Natural killer cell treated with Interleukin-12 subunit alpha and Interleukin-12 subunit beta and Interleukin-15 and Interleukin-18, amount 100 ng/mL, for 72 hours (primary cell): ENCODE data around the gene ABLIM1. TPM values are rescaled to one million over a fixed set of nuclear protein-coding genes. Genes with fewer than 3 reads are reported as not detected.

Source experiments
- ATAC-seq, 2 donors: fragments of 150-1000 bp; cut with Tn5 transposase in 1 of 2; sonication (Bioruptor Pico), chemical (Tn5 transposase) in 1 of 2; 2 replicates each; pipeline ENCODE4 v1.10.0; 2021
- DNase-seq: peaks from one replicate; pipeline ENCODE4 v3.0.0; 2022; ENCODE audit warnings: low spot score
- H3K27ac Mint-ChIP-seq, 2 donors: 1 replicate in 1 of 2; 2 replicates in 1 of 2; pipeline ENCODE4 v1.8.0; 2022; ENCODE audit warnings: mixed read lengths in 2 of 2, mild to moderate bottlenecking in 1 of 2, moderate library complexity in 1 of 2
- H3K27me3 Mint-ChIP-seq, 2 donors: 1 replicate in 1 of 2; 2 replicates in 1 of 2; pipeline ENCODE4 v1.8.0; 2022; ENCODE audit warnings: mixed read lengths in 2 of 2
- H3K36me3 Mint-ChIP-seq: one replicate; pipeline ENCODE4 v1.8.0; 2022; ENCODE audit warnings: mixed read lengths
- H3K4me1 Mint-ChIP-seq, 2 donors: 1 replicate in 1 of 2; 2 replicates in 1 of 2; pipeline ENCODE4 v1.8.0; 2022; ENCODE audit warnings: low read depth in 2 of 2, mixed read lengths in 2 of 2, mild to moderate bottlenecking in 1 of 2
- H3K4me3 Mint-ChIP-seq: one replicate; pipeline ENCODE4 v1.8.0; 2022; ENCODE audit warnings: mixed read lengths
- H3K9me3 Mint-ChIP-seq: 2 replicates; pipeline ENCODE4 v1.8.0; 2022; ENCODE audit warnings: mixed read lengths
- total RNA-seq, 2 donors: library from RNA; stranded (reverse); gene quantifications; one replicate each; pipeline ENCODE4 v1.2.3, GENCODE V29; 2022

ABLIM1 gene
- total RNA-seq, 2 donors from 2014 or later, result 7.9 to 11.0 TPM

GRCh38 chr10:114593816-114594468 lies 64.1 kb downstream of the ABLIM1 start:
- Mint-ChIP-seq H3K4me3 (no peak overlapping the region), H3K27ac (no peak overlapping the region), H3K9me3 (no peaks in the 10 kb centered on the region), H3K36me3 (no peaks in the 10 kb centered on the region), H3K4me1 (no peaks in the 10 kb centered on the region), H3K27me3 (peaks cover 21 to 31% of the 10 kb centered on the region in 2 donors)
- ATAC-seq (no peak), DNase-seq (no peak)

- peaks cover 21 to 31% of the 10 kb centered on the region in 2 donors for H3K27me3 Mint-ChIP-seq
- H3K36me3 Mint-ChIP-seq, result no peaks in the 10 kb centered on the region
- no peak for ATAC-seq
- no peaks in the 10 kb centered on the region for H3K4me1 Mint-ChIP-seq
- no peak overlapping the region for H3K27ac Mint-ChIP-seq
- no peak for DNase-seq
- no peak overlapping the region for H3K4me3 Mint-ChIP-seq
- no peaks in the 10 kb centered on the region for H3K9me3 Mint-ChIP-seq
These were observed 64.8 kb downstream of the ABLIM1 start for GRCh38 chr10:114593240-114593792.

DNA sequence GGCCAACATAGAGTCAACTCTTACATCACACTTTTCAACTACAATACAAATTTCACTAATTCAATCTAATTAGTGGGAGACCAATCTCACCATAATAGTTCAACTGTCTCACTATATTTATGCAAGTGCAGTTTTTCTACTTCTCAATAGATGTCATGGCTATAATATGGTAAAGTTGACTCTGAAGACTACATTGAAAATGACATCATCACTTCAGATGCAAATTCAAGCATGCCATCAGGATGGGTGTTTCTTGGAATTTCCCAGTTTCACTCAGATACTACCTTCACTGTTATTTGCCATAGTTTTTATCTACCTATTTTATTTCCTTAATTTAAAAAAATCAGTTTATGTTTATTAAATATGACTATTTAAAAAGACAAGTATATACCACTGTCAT lies 67.1 kb downstream of the ABLIM1 start:
- Mint-ChIP-seq H3K27me3 (peaks cover 10 to 18% of the 10 kb centered on the region in 2 donors), H3K36me3 (no peaks in the 10 kb centered on the region), H3K9me3 (no peaks in the 10 kb centered on the region), H3K4me3 (no peak overlapping the region), H3K27ac (no peak overlapping the region), H3K4me1 (no peaks in the 10 kb centered on the region)
- no peak for ATAC-seq
- no peak for DNase-seq

DNA sequence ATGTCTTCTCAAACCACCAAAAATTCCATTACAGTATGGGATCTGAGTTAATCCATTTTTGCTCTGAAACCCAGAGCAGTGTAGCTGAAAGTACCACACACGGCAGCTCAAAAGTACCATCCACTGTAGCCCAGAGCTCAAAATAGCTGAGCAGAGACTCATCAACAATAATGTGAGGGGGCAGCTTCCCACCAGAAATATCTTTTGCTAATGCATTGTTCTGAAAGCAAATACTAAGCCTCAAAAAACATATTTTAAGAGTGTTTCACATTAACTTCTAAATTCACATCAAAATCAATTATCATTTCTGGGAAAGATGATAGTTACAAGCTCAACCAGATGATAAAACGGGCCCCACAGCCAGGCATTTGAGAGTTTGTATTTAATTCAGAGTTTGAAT lies 73.7 kb downstream of the ABLIM1 start:
- H3K4me1 Mint-ChIP-seq, result no peaks in the 10 kb centered on the region
- no peak overlapping the region for H3K4me3 Mint-ChIP-seq
- DNase-seq, result no peak
- H3K36me3 Mint-ChIP-seq, result no peaks in the 10 kb centered on the region
- H3K27ac Mint-ChIP-seq, result no peak overlapping the region
- H3K27me3 Mint-ChIP-seq, result peaks cover 2 to 13% of the 10 kb centered on the region in 2 donors
- no peaks in the 10 kb centered on the region for H3K9me3 Mint-ChIP-seq
- ATAC-seq, result no peak

- no peaks in the 10 kb centered on the region for H3K4me1 Mint-ChIP-seq
- H3K27ac Mint-ChIP-seq, result no peak overlapping the region
- no peak overlapping the region for H3K4me3 Mint-ChIP-seq
- H3K36me3 Mint-ChIP-seq, result no peaks in the 10 kb centered on the region
- no peak for ATAC-seq
- peaks cover 2 to 13% of the 10 kb centered on the region in 2 donors for H3K27me3 Mint-ChIP-seq
- no peak for DNase-seq
- H3K9me3 Mint-ChIP-seq, result no peaks in the 10 kb centered on the region
These were observed 77.0 kb downstream of the ABLIM1 start for GRCh38 chr10:114581071-114581470.

GRCh38 chr10:114577133-114577532 lies 80.9 kb downstream of the ABLIM1 start:
- ATAC-seq, result no peak
- no peaks in the 10 kb centered on the region for H3K4me1 Mint-ChIP-seq
- H3K9me3 Mint-ChIP-seq, result no peaks in the 10 kb centered on the region
- H3K27me3 Mint-ChIP-seq, result peaks cover 2 to 5% of the 10 kb centered on the region in 2 donors
- no peak overlapping the region for H3K27ac Mint-ChIP-seq
- no peaks in the 10 kb centered on the region for H3K36me3 Mint-ChIP-seq
- H3K4me3 Mint-ChIP-seq, result no peak overlapping the region
- DNase-seq, result no peak

DNA sequence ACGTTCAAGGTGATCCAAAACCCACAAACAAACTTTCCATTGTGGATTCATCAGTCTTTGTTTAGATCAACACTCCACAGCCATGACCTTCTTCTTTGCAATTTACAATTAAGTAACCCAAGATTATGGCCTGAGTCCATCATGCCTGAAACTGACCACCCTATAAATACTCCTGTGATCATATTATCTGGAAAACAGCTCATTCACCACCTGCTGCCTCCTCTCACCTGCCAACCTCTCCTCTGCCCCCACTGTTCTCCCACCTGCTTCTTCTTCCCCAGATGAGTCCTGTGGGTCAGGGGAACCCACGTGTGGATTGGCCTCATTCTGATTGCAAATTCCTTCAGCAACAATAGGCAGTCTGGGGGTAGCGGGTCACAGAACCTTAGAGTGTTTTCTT lies 81.4 kb downstream of the ABLIM1 start:
- Mint-ChIP-seq H3K27ac (no peak overlapping the region), H3K36me3 (no peaks in the 10 kb centered on the region), H3K27me3 (peaks cover under 1 to 2% of the 10 kb centered on the region in 2 donors), H3K9me3 (no peaks in the 10 kb centered on the region), H3K4me1 (no peaks in the 10 kb centered on the region), H3K4me3 (no peak overlapping the region)
- DNase-seq, result no peak
- no peak for ATAC-seq

DNA sequence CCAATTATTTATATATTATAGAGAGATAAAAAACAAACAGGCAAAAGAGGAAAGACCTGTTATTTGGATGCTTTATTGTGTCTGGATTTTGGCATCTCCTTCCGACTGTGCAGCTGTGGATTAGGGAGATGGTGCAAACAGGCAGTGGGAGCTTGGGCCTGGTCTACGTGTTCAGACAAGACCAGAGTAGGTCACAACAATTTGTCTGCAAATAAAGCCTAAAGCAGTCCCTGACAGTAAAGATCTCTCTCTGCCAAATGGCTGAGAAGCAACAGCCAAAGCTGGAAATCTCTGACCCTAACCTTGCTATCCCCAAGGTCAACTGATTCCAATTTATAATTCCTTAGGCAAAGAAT lies 82.0 kb downstream of the ABLIM1 start:
- DNase-seq (no peak), ATAC-seq (no peak)
- Mint-ChIP-seq H3K4me1 (no peaks in the 10 kb centered on the region), H3K27me3 (peaks cover 0 to 2% of the 10 kb centered on the region in 2 donors), H3K4me3 (no peak overlapping the region), H3K27ac (no peak overlapping the region), H3K36me3 (no peaks in the 10 kb centered on the region), H3K9me3 (no peaks in the 10 kb centered on the region)

- H3K4me3 Mint-ChIP-seq, result no peak overlapping the region
- DNase-seq (no peak), ATAC-seq (no peak)
- no peak overlapping the region for H3K27ac Mint-ChIP-seq
- H3K27me3 Mint-ChIP-seq, result peaks cover 0 to 2% of the 10 kb centered on the region in 2 donors
- no peaks in the 10 kb centered on the region for H3K4me1 Mint-ChIP-seq
- H3K9me3 Mint-ChIP-seq, result no peaks in the 10 kb centered on the region
- H3K36me3 Mint-ChIP-seq, result no peaks in the 10 kb centered on the region
These were observed 82.5 kb downstream of the ABLIM1 start for GRCh38 chr10:114575417-114576131.

DNA sequence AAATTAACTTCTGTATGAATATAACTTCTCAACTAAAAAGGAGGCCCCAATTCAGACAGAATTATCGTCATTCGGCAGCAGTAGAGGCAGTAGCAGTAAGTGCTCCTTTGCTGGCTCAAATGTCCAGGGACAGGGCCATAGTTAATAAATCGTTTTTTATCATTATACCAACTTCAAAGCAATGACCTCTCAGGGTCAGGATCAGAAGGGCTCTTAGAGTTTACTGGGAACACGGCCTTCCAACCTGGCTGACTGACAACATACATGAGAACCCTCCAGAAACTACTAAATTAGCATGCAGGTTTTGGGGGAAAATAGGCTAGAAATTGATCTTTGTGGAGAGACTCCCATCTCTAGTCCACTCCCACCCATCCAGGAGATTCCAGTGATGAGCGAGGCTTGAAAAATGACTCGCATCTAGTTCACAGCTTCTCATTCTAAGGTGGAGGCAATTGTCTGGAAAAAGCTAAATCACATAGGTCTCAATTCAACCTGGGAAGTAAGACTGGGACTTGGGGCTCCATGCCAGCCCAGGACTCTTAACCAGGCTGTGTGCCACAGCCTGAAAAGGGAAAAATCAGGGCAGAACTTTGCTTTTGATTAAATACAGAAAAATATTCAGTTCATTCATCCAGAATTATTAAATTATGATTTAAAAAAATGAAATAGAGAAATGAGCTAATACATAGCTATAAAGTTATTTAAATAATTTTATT lies 84.6 kb downstream of the ABLIM1 start:
- no peak overlapping the region for H3K27ac Mint-ChIP-seq
- DNase-seq (no peak), ATAC-seq (no peak)
- H3K27me3 Mint-ChIP-seq, result no peaks in the 10 kb centered on the region
- H3K36me3 Mint-ChIP-seq, result no peaks in the 10 kb centered on the region
- no peak overlapping the region for H3K4me3 Mint-ChIP-seq
- H3K9me3 Mint-ChIP-seq, result no peaks in the 10 kb centered on the region
- no peaks in the 10 kb centered on the region for H3K4me1 Mint-ChIP-seq

GRCh38 chr10:114571316-114571999 lies 86.6 kb downstream of the ABLIM1 start:
- Mint-ChIP-seq H3K9me3 (no peaks in the 10 kb centered on the region), H3K4me3 (no peak overlapping the region), H3K4me1 (no peaks in the 10 kb centered on the region), H3K36me3 (no peaks in the 10 kb centered on the region), H3K27ac (no peak overlapping the region), H3K27me3 (no peaks in the 10 kb centered on the region)
- ATAC-seq (no peak), DNase-seq (no peak)

DNA sequence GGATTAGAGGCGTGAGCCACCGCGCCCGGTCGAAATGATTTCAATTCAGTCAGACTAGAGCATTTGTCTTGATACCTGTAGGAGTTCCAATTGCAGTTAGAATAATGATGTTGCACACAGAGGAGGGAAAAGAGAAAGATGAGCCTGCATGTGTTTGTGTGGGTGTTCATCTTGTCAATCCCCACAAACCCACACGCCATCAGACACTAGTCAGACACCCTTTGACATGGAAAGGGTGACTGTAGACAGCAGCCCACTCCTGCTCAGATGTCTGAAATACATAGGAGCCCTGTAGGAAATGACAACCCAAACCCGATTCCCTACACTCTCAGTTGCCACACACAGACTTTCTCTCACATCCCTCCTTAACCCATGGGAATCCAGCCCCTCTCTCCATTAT lies 92.0 kb downstream of the ABLIM1 start:
- H3K9me3 Mint-ChIP-seq, result no peaks in the 10 kb centered on the region
- DNase-seq, result no peak
- H3K4me3 Mint-ChIP-seq, result no peak overlapping the region
- H3K36me3 Mint-ChIP-seq, result no peaks in the 10 kb centered on the region
- H3K27me3 Mint-ChIP-seq, result no peaks in the 10 kb centered on the region
- H3K4me1 Mint-ChIP-seq, result no peaks in the 10 kb centered on the region
- ATAC-seq, result no peak
- no peak overlapping the region for H3K27ac Mint-ChIP-seq

DNA sequence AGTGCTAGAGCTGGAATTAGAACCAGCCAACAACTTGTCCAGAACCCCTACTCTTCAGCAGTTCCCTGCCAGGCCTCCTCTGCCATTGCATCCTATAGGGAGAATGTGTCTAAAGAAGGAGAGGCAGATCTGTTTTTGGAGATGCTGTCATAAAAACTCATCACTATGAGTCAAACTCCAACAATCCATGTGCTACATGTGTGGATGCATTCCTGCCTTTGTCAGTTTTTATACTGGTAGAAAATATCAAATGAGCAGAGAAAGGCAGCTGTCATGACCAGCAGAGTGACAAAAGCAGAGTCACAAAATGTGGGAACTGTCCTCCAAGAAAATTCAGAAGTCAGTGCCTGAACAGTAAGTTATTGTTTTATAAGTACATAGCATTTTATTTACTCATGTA lies 93.0 kb downstream of the ABLIM1 start:
- H3K4me3 Mint-ChIP-seq, result no peak overlapping the region
- no peak for ATAC-seq
- no peaks in the 10 kb centered on the region for H3K27me3 Mint-ChIP-seq
- DNase-seq, result no peak
- H3K27ac Mint-ChIP-seq, result no peak overlapping the region
- H3K36me3 Mint-ChIP-seq, result no peaks in the 10 kb centered on the region
- H3K9me3 Mint-ChIP-seq, result no peaks in the 10 kb centered on the region
- H3K4me1 Mint-ChIP-seq, result no peaks in the 10 kb centered on the region
